Mesendoderm (in vitro differentiated cells): Measurements from ENCODE around the gene PTPRG.

Source experiments
- DNase-seq: peaks from one replicate; pipeline ENCODE4 v3.0.0; 2013
- H2AK5ac ChIP-seq: 2 replicates; pipeline ENCODE4 v1.6.1; 2013; ENCODE audit warnings: low read length, inconsistent platforms
- H2BK120ac ChIP-seq: 2 replicates; pipeline ENCODE4 v1.6.1; 2013; ENCODE audit warnings: low read depth, mild to moderate bottlenecking, low read length, moderate library complexity, mixed read lengths
- H2BK15ac ChIP-seq: replicated peaks from 2 replicates; pipeline ENCODE4 v1.6.1; 2013; ENCODE audit warnings: low read depth, mild to moderate bottlenecking, moderate library complexity
- H2BK5ac ChIP-seq: 2 replicates; pipeline ENCODE4 v1.6.1; 2013; ENCODE audit warnings: low read length, inconsistent platforms
- H3K18ac ChIP-seq: 2 replicates; pipeline ENCODE4 v1.6.1; 2013; ENCODE audit warnings: mild to moderate bottlenecking, low read length, mixed read lengths
- H3K23ac ChIP-seq: one replicate; pipeline ENCODE4 v1.6.1; 2013; ENCODE audit warnings: low read length
- H3K27ac ChIP-seq: 2 replicates; pipeline ENCODE4 v1.5.1; 2013; ENCODE audit warnings: low read depth, mild to moderate bottlenecking, inconsistent platforms, low read length, moderate library complexity
- H3K27me3 ChIP-seq: 2 replicates; pipeline ENCODE4 v1.6.1; 2013; ENCODE audit warnings: low read length, control low read depth, mild to moderate bottlenecking, inconsistent platforms; ENCODE audit not compliant: insufficient read depth, poor library complexity
- H3K36me3 ChIP-seq: 2 replicates; pipeline ENCODE4 v1.6.1; 2013; ENCODE audit warnings: low read length, inconsistent platforms; ENCODE audit not compliant: control insufficient read depth, insufficient read depth
- H3K4ac ChIP-seq: one replicate; pipeline ENCODE4 v1.6.1; 2013; ENCODE audit warnings: low read depth, mild to moderate bottlenecking, low read length, moderate library complexity
- H3K4me1 ChIP-seq: 2 replicates; pipeline ENCODE4 v1.6.1; 2013; ENCODE audit warnings: low read depth, low read length, inconsistent platforms; ENCODE audit not compliant: control insufficient read depth
- H3K4me2 ChIP-seq: 2 replicates; pipeline ENCODE4 v1.6.1; 2013; ENCODE audit warnings: low read length
- H3K4me3 ChIP-seq: 2 replicates; pipeline ENCODE4 v1.5.1; 2013; ENCODE audit warnings: mild to moderate bottlenecking, low read length
- H3K56ac ChIP-seq: one replicate; pipeline ENCODE4 v1.6.1; 2013; ENCODE audit warnings: low read length
- H3K79me1 ChIP-seq: 2 replicates; pipeline ENCODE4 v1.6.1; 2013; ENCODE audit warnings: low read length, inconsistent platforms
- H3K79me2 ChIP-seq: 2 replicates; pipeline ENCODE4 v1.6.1; 2013; ENCODE audit warnings: mild to moderate bottlenecking, low read length; ENCODE audit not compliant: control insufficient read depth, insufficient read depth
- H3K9ac ChIP-seq: 2 replicates; pipeline ENCODE4 v1.6.1; 2013; ENCODE audit warnings: low read length, inconsistent platforms
- H4K5ac ChIP-seq: one replicate; pipeline ENCODE4 v1.6.1; 2013; ENCODE audit warnings: low read length
- H4K8ac ChIP-seq: one replicate; pipeline ENCODE4 v1.6.1; 2013; ENCODE audit warnings: low read depth, mild to moderate bottlenecking, control low read depth, low read length, moderate library complexity
- WGBS: extraction: QIAGEN DNeasy Blood & Tissue Kit; methylation state at CpG from one replicate; pipeline ENCODE4 v1.1.7; 2013; ENCODE audit warnings: low lambda C conversion rate, missing lambda C conversion rate; ENCODE audit not compliant: insufficient coverage; ENCODE audit errors: extremely low coverage; 5-methylcytosine and 5-hydroxymethylcytosine counted together

Gene PTPRG

GRCh38 chr3:61570813-61571212, 9.4 kb downstream of the PTPRG start:
- H3K36me3 ChIP-seq, result no peaks in the 10 kb centered on the region
- no peak for DNase-seq
- H3K23ac ChIP-seq, result no peak overlapping the region
- no peak overlapping the region for H3K4me2 ChIP-seq
- no CpG with 5 or more reads among the region's 5 CpGs for WGBS
- H4K5ac ChIP-seq, result no peak overlapping the region
- no peak overlapping the region for H2BK15ac ChIP-seq
- no peak overlapping the region for H3K9ac ChIP-seq
- H3K4ac ChIP-seq, result no peak overlapping the region
- no peak overlapping the region for H3K18ac ChIP-seq
- H2BK5ac ChIP-seq, result no peak overlapping the region
- H3K79me1 ChIP-seq, result peaks cover 16% of the 10 kb centered on the region
- no peak overlapping the region for H2AK5ac ChIP-seq
- H3K56ac ChIP-seq, result no peak overlapping the region
- no peak overlapping the region for H3K27ac ChIP-seq
- H4K8ac ChIP-seq, result no peak overlapping the region
- no peak overlapping the region for H3K4me3 ChIP-seq
- peaks cover 98% of the 10 kb centered on the region for H3K79me2 ChIP-seq
- no peaks in the 10 kb centered on the region for H3K27me3 ChIP-seq
- H3K4me1 ChIP-seq, result peaks cover 5% of the 10 kb centered on the region
- H2BK120ac ChIP-seq, result no peak overlapping the region

GRCh38 chr3:61571516-61572336, 10.4 kb downstream of the PTPRG start:
- H3K36me3 ChIP-seq, result no peaks in the 10 kb centered on the region
- H3K4me2 ChIP-seq, result no peak overlapping the region
- no peak for DNase-seq
- no CpG with 5 or more reads among the region's 5 CpGs for WGBS
- no peak overlapping the region for H3K23ac ChIP-seq
- no peak overlapping the region for H4K8ac ChIP-seq
- H3K27ac ChIP-seq, result no peak overlapping the region
- peaks cover 19% of the 10 kb centered on the region for H3K79me1 ChIP-seq
- H3K4me1 ChIP-seq, result peaks cover 12% of the 10 kb centered on the region
- no peak overlapping the region for H2BK120ac ChIP-seq
- no peaks in the 10 kb centered on the region for H3K27me3 ChIP-seq
- H3K4ac ChIP-seq, result no peak overlapping the region
- no peak overlapping the region for H3K18ac ChIP-seq
- peaks cover 98% of the 10 kb centered on the region for H3K79me2 ChIP-seq
- H3K56ac ChIP-seq, result no peak overlapping the region
- no peak overlapping the region for H2AK5ac ChIP-seq
- H2BK15ac ChIP-seq, result no peak overlapping the region
- H2BK5ac ChIP-seq, result no peak overlapping the region
- no peak overlapping the region for H4K5ac ChIP-seq
- no peak overlapping the region for H3K9ac ChIP-seq
- no peak overlapping the region for H3K4me3 ChIP-seq

GRCh38 chr3:61572879-61573278, 11.5 kb downstream of the PTPRG start:
- no peak overlapping the region for H2AK5ac ChIP-seq
- H3K9ac ChIP-seq, result no peak overlapping the region
- no peak overlapping the region for H4K8ac ChIP-seq
- no peak overlapping the region for H3K4me3 ChIP-seq
- peaks cover 98% of the 10 kb centered on the region for H3K79me2 ChIP-seq
- H3K27me3 ChIP-seq, result no peaks in the 10 kb centered on the region
- no peaks in the 10 kb centered on the region for H3K36me3 ChIP-seq
- no peak overlapping the region for H2BK5ac ChIP-seq
- H3K56ac ChIP-seq, result no peak overlapping the region
- no CpG with 5 or more reads among the region's 5 CpGs for WGBS
- no peak overlapping the region for H2BK15ac ChIP-seq
- H4K5ac ChIP-seq, result no peak overlapping the region
- H3K27ac ChIP-seq, result no peak overlapping the region
- no peak overlapping the region for H2BK120ac ChIP-seq
- H3K23ac ChIP-seq, result no peak overlapping the region
- H3K4me2 ChIP-seq, result no peak overlapping the region
- H3K4me1 ChIP-seq, result peaks cover 15% of the 10 kb centered on the region
- H3K18ac ChIP-seq, result no peak overlapping the region
- H3K4ac ChIP-seq, result no peak overlapping the region
- H3K79me1 ChIP-seq, result peaks cover 17% of the 10 kb centered on the region
- DNase-seq, result no peak

- Histone ChIP-seq H3K4me3 (no peak overlapping the region), H2BK5ac (no peak overlapping the region), H3K27me3 (no peaks in the 10 kb centered on the region), H3K4me2 (no peak overlapping the region), H4K8ac (no peak overlapping the region), H3K18ac (no peak overlapping the region), H3K79me1 (peaks cover 17% of the 10 kb centered on the region), H3K9ac (no peak overlapping the region), H2BK120ac (no peak overlapping the region), H4K5ac (no peak overlapping the region), H3K4ac (no peak overlapping the region), H3K4me1 (peaks cover 16% of the 10 kb centered on the region), H2BK15ac (no peak overlapping the region), H3K23ac (no peak overlapping the region), H2AK5ac (no peak overlapping the region), H3K27ac (no peak overlapping the region), H3K79me2 (peaks cover 98% of the 10 kb centered on the region), H3K56ac (no peak overlapping the region), H3K36me3 (no peaks in the 10 kb centered on the region)
- no peak for DNase-seq
- WGBS, result no CpG with 5 or more reads among the region's 3 CpGs
Measured at GRCh38 chr3:61573441-61573840, 12.1 kb downstream of the PTPRG start.

GRCh38 chr3:61574854-61575253, 13.5 kb downstream of the PTPRG start:
- Histone ChIP-seq H3K27ac (no peak overlapping the region), H2AK5ac (no peak overlapping the region), H2BK15ac (no peak overlapping the region), H3K4ac (no peak overlapping the region), H3K9ac (no peak overlapping the region), H3K79me2 (peaks cover 99% of the 10 kb centered on the region), H2BK5ac (no peak overlapping the region), H3K23ac (no peak overlapping the region), H3K18ac (no peak overlapping the region), H3K4me2 (no peak overlapping the region), H2BK120ac (no peak overlapping the region), H4K5ac (no peak overlapping the region), H3K56ac (no peak overlapping the region), H3K4me3 (no peak overlapping the region), H3K4me1 (peaks cover 21% of the 10 kb centered on the region), H3K79me1 (peaks cover 23% of the 10 kb centered on the region), H3K36me3 (no peaks in the 10 kb centered on the region), H4K8ac (no peak overlapping the region), H3K27me3 (no peaks in the 10 kb centered on the region)
- peak; percentile 68 for DNase-seq
- no CpG with 5 or more reads among the region's 11 CpGs for WGBS

- H3K4me2 ChIP-seq, result no peak overlapping the region
Measured at GRCh38 chr3:61575893-61576292, 14.5 kb downstream of the PTPRG start.

More at GRCh38 chr3:61575893-61576292, 14.5 kb downstream of the PTPRG start:
- no peak overlapping the region for H3K9ac ChIP-seq
- H2BK120ac ChIP-seq, result no peak overlapping the region
- no peak overlapping the region for H3K4me3 ChIP-seq
- no peaks in the 10 kb centered on the region for H3K27me3 ChIP-seq
- H3K18ac ChIP-seq, result no peak overlapping the region
- no peak overlapping the region for H4K5ac ChIP-seq
- peaks cover 99% of the 10 kb centered on the region for H3K79me2 ChIP-seq
- peaks cover 23% of the 10 kb centered on the region for H3K79me1 ChIP-seq
- no peak overlapping the region for H3K27ac ChIP-seq
- H3K4ac ChIP-seq, result no peak overlapping the region
- no peak overlapping the region for H3K23ac ChIP-seq
- no peaks in the 10 kb centered on the region for H3K36me3 ChIP-seq
- no peak overlapping the region for H2BK15ac ChIP-seq
- H3K4me1 ChIP-seq, result peaks cover 24% of the 10 kb centered on the region
- no CpG with 5 or more reads among the region's 4 CpGs for WGBS
- H4K8ac ChIP-seq, result no peak overlapping the region
- H2AK5ac ChIP-seq, result no peak overlapping the region
- H3K56ac ChIP-seq, result no peak overlapping the region
- H2BK5ac ChIP-seq, result no peak overlapping the region
- no peak for DNase-seq
